SW 1271 (cell line): Measurements from ENCODE around the gene ANKUB1.
A peak's percentile ranks its signal among the peaks of the same experiment; 100 is the strongest.

Experiments
- DNase-seq, 2 experiments: peaks; one replicate each; lab custom pipeline; 2025; lab: John Stamatoyannopoulos, UW

The ANKUB1 gene

GRCh38 chr3:149808209-149808829 lies 16.0 kb upstream of the ANKUB1 start:
- peak; percentile 41 to 62 for DNase-seq

- no peak for DNase-seq
These were observed 13.9 kb upstream of the ANKUB1 start for GRCh38 chr3:149806171-149806778.

DNA sequence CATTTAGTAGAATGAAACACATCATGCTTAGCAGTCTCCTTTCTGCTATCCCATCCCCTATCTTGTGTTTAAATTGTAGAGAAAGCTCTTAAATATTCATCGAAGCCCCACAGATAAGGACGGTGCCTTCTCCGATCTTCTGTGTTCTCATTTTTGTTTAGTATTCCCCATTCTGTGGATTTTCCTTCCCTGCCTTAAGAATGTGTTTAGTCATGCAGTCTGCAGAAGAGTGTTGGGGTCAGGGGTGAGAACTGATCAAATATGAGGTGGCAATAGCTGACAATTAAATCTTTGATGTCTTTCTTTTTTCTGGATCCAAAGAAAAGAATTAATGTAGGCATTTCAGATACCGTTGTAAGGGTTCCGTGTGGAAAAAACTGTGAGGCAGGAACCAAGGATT lies 9.3 kb upstream of the ANKUB1 start:
- DNase-seq: no peak

DNA sequence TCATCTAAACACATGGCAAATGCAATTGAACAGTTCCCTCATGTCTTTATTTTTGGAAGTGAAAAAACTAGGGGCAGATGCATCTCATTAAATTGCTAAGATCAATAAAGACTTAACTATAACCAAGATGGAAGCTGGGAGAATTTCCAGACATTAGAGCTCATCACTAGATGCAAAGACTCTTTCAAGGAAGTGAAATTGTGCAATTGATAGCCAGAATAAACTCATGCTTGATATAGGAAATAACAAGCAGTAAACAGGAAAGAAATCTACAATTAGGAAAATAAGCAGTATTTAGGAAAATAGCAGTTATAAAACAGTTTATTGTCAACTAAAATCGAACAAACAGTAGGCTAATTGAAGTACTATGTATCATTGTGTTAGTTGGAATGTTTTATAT lies 8.8 kb upstream of the ANKUB1 start:
- DNase-seq: no peak

DNA sequence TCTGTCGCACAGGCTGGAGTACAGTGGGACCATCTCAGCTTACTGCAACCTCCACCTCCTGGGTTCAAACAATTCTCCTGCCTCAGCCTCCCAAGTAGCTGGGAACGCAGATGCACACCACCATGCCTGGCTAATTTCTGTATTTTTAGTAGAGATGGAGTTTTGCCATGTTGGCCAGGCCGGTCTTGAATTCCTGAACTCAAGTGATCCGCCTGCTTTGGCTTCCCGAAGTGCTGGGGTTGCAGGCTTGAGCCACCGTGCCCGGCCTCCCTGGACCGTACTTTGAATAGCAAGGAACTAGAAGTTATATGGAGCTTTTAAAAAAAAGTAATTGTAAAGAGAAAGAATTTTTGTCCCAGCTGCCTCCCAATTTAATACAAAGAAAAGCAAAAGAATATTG lies 8.3 kb upstream of the ANKUB1 start:
- DNase-seq: no peak

DNA sequence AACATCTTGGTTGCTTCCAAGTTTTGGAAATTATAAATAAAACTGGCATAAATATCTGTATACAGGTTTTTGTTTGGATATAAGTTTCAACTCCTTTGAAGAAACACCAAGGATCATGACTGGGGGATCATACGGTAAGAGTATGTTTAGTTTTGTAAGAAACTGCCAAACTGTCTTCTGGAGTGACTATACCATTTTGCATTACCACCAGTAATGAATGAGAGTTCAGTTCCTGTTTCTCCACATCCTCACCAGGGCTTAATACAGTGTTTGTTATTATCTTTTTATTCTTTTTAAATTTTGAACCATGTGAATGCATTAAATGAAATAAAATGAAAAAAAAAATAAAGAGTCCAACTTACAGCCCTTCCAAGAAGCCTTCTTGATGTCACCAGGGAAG lies 3.7 kb upstream of the ANKUB1 start:
- DNase-seq: no peak

DNA sequence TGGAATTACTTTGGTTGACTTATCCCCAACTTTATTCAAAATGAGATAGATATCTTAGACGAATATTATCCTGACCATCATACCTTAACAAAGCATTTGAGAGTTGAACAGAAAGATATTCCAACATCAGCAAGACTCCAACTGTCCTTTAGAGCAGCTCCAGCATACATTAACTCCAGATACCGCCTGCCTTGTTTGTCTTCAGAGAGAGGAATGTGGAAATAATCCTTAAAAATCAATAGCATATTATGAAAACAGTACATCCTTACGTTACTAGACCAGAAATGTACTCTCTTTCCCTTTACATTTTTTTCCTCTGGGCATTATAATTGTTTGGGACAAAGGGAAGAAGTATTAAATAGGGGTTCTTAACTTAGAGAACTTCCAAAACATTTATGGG lies 1.7 kb downstream of the ANKUB1 start:
- DNase-seq: no peak

DNA sequence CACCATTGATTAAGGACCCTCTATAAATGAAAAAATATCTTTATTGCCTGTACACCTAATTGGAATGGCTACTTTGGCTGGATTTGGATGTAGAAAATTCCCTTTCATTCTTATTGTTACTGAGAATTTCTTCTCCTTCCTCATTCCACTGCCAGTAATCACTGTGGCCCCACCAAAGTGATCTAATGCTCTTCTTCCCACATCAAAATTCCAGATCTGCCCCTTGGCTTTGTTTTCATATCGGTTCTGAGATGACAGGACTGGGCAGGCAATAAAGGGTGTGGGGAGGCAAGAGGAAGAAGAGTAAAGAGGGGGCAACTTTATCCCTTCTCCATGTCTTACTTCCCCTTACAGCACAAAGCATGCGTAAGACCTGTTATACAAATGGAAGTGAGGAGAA lies 2.1 kb downstream of the ANKUB1 start:
- no peak for DNase-seq

- DNase-seq: peak in 1 of 2 experiments; percentile 40
These were observed 8.2 kb downstream of the ANKUB1 start for GRCh38 chr3:149784064-149784704.

DNA sequence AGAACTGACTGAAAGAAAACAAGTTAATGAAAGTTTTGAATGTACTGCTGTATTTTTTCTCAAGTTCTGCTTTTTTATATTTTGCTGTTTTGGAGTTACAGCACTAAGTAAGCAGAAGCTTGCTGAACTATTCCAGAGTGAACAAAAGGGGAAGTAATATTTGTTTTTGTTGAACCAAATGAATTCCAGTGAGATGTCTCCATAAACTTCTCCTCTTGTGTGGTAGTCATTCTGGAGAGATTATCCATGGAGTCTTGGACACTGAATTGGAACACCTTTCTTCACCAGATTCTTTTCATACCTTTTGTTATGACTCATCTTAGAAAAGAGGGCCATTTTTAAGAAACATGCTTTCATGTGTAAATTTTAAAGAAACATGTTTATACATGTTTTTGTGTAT lies 8.8 kb downstream of the ANKUB1 start:
- peak in 1 of 2 experiments; percentile 48 for DNase-seq

DNA sequence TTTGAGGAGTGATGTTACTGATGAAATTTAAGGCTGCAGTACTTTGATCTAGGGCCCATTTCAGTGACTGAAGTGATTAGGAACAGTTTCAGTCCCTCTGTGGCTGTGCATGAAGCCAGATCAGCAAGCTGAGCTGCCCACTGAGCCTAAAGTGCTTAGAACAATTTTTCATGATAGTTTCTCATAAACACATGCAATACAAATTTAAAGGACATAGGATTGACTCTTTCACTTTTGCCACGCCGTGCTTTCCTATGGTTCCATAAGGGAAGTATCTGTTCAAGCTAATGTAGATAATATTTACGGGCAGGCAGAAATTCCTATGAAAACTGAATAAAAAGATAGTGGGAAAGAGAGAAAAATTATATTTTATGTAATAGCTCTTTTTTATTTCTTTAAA lies 10.6 kb downstream of the ANKUB1 start:
- DNase-seq: no peak

DNA sequence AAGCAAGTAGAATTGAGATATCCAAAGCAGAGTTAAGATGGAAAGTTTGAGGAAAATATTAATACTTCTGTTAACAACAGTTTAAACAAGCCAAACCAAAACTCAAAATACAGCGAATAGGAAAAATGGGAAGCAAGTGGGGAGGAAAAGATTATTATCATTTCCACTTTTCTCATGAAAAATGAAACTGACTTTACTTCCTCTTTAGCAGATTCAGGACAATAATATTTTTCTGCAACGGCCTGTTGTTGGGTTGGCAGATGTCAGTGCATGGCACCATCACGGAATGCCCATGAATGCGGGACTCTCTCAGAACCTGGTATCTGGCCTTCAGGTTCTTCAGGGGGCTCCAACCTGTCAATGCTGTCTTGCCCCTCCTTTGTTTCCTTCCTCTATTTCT lies 11.1 kb downstream of the ANKUB1 start:
- DNase-seq: no peak

DNA sequence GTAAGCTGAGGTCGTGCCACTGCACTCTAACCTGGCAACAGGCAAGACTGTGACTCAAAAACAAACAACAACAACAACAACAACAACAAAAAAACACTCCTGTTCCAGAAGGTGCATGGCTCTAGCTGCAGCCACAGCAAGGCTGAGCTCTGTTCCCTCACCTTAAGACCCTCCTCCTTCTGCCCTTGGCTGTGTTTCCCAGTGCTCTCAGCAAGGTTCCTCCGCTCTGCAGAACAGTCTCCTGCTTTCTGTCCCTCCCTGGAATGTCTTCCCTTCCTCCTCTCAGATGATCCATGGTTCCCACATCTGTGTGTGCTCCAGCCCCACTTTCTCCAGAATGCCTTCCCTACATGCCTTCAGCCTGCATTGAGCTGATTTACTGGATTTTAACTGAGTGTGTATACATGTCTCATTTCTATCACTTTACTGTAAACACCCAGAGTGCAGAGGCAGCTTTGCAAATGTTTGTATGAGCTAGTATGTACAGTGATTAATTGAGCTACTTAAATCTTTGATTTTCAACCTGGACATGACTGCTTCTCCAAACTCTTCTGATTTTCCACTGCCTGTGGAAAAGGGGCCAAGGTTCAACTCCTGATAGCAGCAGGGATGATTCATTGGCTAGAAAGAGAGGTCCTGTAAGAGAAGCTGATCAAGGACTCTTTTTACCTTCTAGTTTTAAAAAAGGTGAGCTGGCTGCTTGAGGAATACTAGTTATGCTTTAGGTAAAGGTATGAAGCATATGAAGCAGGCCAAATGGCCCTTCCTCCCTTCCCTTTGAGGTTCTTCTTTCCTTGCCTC lies 14.7 kb downstream of the ANKUB1 start:
- DNase-seq: no peak

- no peak for DNase-seq
These were observed 16.2 kb downstream of the ANKUB1 start for GRCh38 chr3:149776170-149776569.

- no peak for DNase-seq
These were observed 19.5 kb downstream of the ANKUB1 start for GRCh38 chr3:149772861-149773260.

DNA sequence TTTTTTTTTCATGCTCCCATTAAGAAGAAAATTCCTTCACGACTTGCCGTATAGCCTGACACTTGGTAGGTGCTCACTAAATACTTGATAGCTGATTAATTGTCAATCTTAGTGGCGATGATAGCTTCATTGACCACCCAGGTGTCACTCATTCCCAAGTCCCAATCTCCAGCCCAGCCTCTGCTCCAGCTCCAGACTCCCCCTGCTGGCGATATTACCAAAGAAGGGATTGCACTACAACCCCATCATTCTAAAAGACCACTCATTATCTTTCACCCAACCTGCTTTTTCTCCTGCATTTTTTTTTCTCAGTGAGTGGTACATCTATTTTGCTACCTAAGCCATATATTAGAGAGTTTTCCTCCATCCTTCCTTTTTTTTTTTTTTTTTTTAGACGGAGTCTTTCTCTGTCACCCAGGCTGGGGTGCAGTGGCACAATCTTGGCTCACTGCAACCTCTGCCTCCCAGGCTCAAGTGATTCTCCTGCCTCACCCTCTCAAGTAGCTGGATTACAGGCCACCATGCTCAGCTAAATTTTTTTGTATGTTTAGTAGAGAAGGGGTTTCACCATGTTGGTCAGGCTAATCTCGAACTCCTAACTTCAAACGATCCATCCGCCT lies 20.6 kb downstream of the ANKUB1 start:
- peak in 1 of 2 experiments; percentile 55 for DNase-seq

GRCh38 chr3:149770246-149770645 lies 22.1 kb downstream of the ANKUB1 start:
- no peak for DNase-seq

DNA sequence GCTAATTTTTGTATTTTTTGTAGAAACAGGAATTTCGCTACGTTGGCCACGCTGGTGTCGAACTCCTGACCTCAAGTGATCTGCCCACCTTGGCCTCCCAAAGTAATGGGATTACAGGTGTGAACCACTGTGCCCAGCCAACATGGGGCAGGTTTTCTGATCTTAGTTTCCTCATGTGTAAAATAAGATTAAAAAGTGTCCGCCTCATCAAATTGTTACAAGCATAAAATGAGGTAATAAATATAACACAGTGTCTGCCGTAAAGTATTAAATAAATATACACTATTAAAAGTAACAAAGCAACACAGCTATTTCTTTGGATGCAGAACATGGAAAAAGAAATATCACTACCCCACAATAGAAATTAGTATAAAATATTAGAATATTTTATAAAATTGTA lies 23.6 kb downstream of the ANKUB1 start:
- no peak for DNase-seq

DNA sequence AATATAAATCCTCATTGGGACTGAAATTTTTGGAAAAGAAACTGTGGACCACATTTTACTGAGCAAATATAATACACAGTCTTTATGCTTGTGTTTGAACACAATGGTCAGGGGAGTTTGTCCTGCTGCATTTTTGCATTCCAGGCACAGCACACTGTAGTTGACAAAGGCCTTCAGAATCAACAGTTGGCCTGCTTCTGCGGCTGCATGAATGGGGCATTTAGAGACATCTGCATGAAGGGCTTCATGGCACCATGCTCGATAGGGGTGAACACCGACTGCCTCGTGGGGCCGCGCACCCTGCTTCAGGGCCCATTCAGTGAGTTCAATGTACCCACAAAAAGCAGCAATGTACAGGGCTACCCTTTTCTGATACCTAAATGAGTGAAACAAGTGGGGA lies 24.6 kb downstream of the ANKUB1 start:
- no peak for DNase-seq

DNA sequence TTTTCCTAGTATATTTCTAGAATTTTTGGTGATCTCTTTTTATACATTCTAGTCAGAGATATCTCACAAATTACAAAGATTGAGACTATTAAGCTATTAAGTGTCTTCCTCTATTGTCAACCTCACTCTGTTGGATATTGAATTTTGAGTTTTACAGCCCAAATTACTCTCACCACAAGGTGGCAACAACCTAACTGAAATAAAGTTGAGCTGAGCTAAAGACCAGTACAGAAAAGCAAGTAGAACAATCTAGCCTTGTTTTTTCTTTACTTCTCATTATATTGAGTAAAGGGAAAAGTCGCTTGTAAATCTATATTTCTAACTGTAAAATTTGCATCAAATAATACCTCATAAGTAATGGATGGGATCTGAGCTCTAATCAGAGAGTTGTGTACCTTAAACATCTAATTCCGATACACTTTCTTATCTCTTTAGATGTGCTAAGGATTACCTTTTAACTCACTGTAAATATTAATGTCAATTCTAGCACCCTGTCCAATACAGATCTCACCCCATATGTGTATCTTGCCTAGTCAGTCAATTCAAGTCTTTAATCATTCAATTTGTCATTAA lies 26.5 kb downstream of the ANKUB1 start:
- DNase-seq: peak in 1 of 2 experiments; percentile 21

DNA sequence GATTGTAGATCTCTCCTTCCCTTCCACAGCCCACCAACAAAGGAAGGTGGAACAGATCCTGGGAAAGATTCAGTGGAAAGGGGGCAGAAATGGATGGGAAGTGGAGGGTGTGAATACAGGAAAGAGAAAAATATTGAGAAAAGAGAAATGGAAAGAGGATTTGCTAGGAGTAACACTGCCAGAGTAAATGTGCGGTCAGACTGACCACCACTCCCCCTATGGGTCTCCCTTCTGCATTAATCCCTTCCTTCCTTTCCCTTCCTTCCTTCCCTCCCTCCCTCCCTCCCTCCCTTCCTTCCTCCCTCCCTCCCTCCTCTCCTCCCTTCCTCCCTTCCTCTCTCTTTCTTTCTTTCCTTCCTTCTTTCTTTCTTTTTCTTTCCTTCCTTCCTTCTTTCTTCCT lies 28.1 kb downstream of the ANKUB1 start:
- DNase-seq: no peak
